Keratinocyte (primary cell): ENCODE results near the gene TRIM75.
"Not testable (repeated sequence)": the region's sequence is repeated elsewhere in the genome, so short reads cannot be mapped to it uniquely, and the experiment has no call there.

ENCODE experiments used
- EZH2 ChIP-seq: IDR thresholded peaks from one replicate; pipeline ENCODE4 v1.6.1; 2012; ENCODE audit warnings: inconsistent platforms, mild to moderate bottlenecking, low read length, moderate library complexity
- TF ChIP-seq, protein P1 (sequence below), 3 experiments: IDR thresholded peaks in 1 of 3; conservative IDR thresholded peaks in 1 of 3; optimal IDR thresholded peaks in 1 of 3; 2 replicates in 2 of 3; 3 replicates in 1 of 3; pipeline versions ENCODE3 to v1.5.1; 2011; ENCODE audit warnings: low read length in 3 of 3, mild to moderate bottlenecking in 3 of 3, moderate library complexity in 2 of 3, control low read depth in 1 of 3, inconsistent platforms in 1 of 3; ENCODE audit not compliant: insufficient read depth in 2 of 3; ENCODE audit errors: extremely low read depth in 1 of 3

DNA sequence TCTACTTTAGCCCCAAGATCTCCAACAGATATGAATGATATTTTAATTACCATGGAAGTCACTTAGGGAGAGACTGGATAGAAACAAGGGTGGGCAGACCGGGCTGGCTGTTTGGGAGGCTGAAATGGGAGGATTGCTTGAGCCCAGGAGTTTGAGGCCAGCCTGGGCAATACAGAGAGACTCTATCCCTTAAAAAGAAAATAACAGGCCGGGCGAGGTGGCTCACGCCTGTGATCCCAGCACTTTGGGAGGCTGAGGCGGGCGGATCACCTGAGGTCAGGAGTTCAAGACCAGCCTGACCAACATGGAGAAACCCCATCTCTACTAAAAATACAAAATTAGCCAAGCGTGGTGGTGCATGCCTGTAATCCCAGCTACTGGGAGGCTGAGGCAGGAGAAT lies 31.1 kb downstream of the TRIM75 start:
- TF ChIP-seq, protein P1, sequence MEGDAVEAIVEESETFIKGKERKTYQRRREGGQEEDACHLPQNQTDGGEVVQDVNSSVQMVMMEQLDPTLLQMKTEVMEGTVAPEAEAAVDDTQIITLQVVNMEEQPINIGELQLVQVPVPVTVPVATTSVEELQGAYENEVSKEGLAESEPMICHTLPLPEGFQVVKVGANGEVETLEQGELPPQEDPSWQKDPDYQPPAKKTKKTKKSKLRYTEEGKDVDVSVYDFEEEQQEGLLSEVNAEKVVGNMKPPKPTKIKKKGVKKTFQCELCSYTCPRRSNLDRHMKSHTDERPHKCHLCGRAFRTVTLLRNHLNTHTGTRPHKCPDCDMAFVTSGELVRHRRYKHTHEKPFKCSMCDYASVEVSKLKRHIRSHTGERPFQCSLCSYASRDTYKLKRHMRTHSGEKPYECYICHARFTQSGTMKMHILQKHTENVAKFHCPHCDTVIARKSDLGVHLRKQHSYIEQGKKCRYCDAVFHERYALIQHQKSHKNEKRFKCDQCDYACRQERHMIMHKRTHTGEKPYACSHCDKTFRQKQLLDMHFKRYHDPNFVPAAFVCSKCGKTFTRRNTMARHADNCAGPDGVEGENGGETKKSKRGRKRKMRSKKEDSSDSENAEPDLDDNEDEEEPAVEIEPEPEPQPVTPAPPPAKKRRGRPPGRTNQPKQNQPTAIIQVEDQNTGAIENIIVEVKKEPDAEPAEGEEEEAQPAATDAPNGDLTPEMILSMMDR (optimal IDR thresholded peaks at IDR 0.05 in 1 of 3, IDR thresholded peaks at IDR 0.05 in 1 of 3, conservative IDR thresholded peaks at IDR 0.05 in 1 of 3; ENCODE audit: extremely low read depth in 1 of 3, insufficient read depth in 2 of 3, low read length in 3 of 3), result not testable (repeated sequence)
- not testable (repeated sequence) for TF ChIP-seq EZH2
